Cardiac fibroblast (primary cell): ENCODE data around the gene TMEFF2.

Experiments
- DNase-seq, 2 donors: peaks; one replicate each; pipeline versions ENCODE4 v3.0.0 to v3.0.0-alpha.2; 2010; ENCODE audit warnings: low read depth in 2 of 2
- H3K4me3 ChIP-seq, 2 donors: replicated peaks in 1 of 2; 1 replicate in 1 of 2; 2 replicates in 1 of 2; pipeline ENCODE4 v1.5.1; 2011; ENCODE audit warnings: low read depth in 2 of 2, low read length in 2 of 2, mild to moderate bottlenecking in 2 of 2, moderate library complexity in 1 of 2
- TF ChIP-seq, protein P1 (sequence below): IDR thresholded peaks from one replicate; pipeline ENCODE4 v1.5.1; 2011; ENCODE audit warnings: low read depth, mild to moderate bottlenecking, low read length, inconsistent platforms

TMEFF2 gene

DNA sequence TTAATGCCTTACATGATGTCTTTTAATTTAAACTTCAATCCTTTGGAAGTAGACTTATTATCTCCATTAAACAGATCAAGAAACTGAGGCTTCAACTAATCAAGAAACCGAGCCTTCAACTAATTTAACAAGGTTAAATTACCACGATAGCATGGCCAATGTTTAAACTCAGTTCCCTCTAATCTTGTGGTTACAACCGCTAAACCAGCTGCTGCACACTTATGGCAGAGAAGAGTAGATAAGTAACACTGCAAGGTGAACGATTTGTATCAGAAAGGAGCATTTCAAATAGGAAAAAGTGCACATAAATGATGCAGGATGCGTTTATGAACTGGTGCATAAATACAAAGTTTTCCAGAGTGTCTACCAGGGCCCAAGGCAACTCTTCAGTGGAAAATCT, 203.3 kb downstream of the TMEFF2 start:
- DNase-seq = no peak
- H3K4me3 ChIP-seq = no peak overlapping the region
- TF ChIP-seq, protein P1, sequence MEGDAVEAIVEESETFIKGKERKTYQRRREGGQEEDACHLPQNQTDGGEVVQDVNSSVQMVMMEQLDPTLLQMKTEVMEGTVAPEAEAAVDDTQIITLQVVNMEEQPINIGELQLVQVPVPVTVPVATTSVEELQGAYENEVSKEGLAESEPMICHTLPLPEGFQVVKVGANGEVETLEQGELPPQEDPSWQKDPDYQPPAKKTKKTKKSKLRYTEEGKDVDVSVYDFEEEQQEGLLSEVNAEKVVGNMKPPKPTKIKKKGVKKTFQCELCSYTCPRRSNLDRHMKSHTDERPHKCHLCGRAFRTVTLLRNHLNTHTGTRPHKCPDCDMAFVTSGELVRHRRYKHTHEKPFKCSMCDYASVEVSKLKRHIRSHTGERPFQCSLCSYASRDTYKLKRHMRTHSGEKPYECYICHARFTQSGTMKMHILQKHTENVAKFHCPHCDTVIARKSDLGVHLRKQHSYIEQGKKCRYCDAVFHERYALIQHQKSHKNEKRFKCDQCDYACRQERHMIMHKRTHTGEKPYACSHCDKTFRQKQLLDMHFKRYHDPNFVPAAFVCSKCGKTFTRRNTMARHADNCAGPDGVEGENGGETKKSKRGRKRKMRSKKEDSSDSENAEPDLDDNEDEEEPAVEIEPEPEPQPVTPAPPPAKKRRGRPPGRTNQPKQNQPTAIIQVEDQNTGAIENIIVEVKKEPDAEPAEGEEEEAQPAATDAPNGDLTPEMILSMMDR = no peak

DNA sequence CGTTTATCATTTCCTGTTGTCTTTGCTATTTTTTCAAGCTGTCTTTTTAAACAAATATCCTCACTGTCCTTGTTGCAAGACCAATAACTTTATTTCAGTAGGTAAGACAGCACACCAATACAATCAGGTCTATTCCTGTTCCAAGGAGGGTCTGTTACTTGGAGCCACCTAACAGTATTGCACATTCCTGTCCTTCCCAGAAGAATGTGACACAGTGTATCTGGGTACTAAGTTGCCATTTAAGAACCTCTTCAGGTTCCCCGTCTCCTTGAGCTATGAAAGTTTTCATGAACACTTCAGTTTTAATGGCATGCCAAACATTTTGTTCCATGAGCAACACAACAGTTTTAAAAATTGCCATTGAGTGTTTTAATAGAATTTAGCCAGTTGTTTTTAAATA, 209.0 kb downstream of the TMEFF2 start:
- TF ChIP-seq, protein P1 = no peak
- H3K4me3 ChIP-seq = no peak overlapping the region
- DNase-seq = no peak

DNA sequence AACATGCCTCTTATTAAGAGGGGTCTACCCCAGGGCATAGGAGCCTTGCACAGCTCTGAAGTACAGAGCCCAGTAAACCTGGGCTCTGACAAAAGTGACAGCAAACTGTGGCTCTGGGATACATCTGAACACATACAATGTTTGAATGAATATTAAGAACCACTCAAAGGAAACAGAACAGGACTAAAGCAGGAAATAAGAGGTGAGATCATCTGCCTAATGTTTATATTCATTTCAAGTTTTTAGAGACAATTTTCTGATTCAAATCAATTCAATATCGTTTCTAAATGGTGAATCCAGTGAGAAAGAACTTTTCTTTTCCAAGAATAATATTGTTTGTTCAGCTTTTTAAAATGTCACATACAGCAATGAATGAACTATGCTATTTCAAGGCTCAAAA, 211.1 kb downstream of the TMEFF2 start:
- no peak for DNase-seq
- H3K4me3 ChIP-seq = no peak overlapping the region
- TF ChIP-seq, protein P1 = no peak

DNA sequence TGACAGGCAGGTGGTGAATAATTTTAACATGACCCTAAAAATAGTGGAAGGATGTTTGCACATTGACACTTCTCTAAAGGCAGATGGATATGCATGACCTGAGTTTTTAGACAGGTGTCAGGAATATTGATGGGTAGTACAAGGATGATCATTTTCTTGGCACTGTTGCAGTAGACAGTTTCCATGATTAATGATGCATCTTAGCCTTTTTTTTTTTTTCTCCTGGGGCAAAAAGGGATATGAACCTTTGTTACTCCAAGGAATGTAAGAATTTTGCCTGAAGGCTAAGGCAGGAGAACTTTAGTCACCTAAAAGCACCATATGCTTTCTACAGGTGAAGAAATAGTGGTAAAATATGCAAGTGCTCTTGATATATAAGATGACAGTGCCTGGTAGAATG, 211.5 kb downstream of the TMEFF2 start:
- DNase-seq = no peak
- TF ChIP-seq, protein P1 = no peak
- no peak overlapping the region for H3K4me3 ChIP-seq

DNA sequence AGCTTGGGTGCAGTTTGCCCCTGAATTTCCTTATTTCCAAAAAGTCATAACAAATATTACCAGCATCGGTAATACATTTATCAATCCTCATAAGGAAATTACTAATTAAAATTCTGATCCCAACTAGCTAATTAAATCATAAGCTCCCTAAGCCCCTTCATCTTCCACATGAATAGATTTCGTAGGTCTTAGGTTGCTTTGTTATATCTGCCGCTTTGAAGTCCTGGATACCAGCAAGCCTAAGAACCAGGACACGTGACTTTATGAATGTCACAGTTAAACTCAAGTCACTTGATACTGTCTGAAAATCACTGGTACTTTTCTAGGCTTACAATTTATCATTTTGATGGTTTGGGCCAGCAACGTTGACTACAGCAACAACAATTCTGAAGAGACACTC, 213.0 kb downstream of the TMEFF2 start:
- TF ChIP-seq, protein P1 = no peak
- DNase-seq = no peak
- no peak overlapping the region for H3K4me3 ChIP-seq

DNA sequence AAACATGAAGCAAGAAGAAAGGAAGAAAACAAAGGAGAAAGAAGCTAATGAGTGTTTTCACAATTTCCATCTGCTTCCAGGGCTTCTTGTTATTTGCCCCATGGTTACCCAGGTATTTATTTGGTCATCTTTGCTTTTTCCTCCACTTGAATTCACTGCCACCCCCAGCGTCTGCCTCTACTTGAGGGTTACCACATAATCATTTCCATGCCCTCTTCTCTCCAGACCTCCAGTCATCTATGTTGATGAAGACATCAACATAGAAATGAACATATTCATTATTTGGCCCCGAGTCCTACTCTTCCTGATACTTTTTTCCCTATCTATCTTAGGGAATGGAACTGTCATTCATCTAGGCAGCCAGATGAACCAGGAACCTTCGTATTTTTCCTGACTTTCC, 214.2 kb downstream of the TMEFF2 start:
- H3K4me3 ChIP-seq = no peak overlapping the region
- TF ChIP-seq, protein P1 = no peak
- DNase-seq = no peak

DNA sequence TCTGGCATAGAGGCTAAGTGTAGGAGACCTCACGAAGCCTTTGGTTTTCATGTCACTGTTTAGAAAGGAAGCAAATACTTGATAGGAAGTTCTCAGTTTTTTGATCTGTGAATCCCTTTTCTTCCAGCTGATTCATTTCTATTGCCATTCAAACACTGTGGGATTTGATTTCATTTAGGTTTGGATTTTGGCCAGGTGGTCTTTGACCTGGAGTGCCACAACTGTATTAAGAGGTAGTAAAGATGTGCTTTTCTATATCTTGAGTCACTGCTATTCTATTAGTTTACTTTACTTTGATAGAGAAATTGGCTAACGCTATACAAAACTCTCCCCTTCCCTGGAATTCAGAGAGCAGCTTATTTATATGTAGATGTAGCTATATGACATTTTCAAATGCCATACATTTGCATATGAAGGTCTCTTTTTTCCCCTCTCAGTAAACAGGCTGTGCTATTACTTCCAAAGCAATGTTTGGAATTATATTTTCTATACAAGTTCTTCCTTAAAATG, 215.5 kb downstream of the TMEFF2 start:
- H3K4me3 ChIP-seq = no peak overlapping the region
- DNase-seq = no peak
- TF ChIP-seq, protein P1 = no peak
